HepG2 (cell line): Measurements from ENCODE around the gene TCF25. TPM values are rescaled to one million over a fixed set of nuclear protein-coding genes. Genes with fewer than 3 reads are reported as not detected.

ENCODE experiments used
- ADNP ChIP-seq: sonication (generic); formaldehyde crosslinking; IDR thresholded peaks from 2 replicates; pipeline ENCODE4 v1.4.0; 2020; ENCODE audit warnings: missing genetic modification reagents
- ARID4A ChIP-seq: sonication (generic); formaldehyde crosslinking; IDR thresholded peaks from 2 replicates; pipeline ENCODE4 v1.5.0; 2020; ENCODE audit warnings: mild to moderate bottlenecking, missing genetic modification reagents, borderline replicate concordance
- ATF6 ChIP-seq: sonication (generic); formaldehyde crosslinking; conservative IDR thresholded peaks from 2 replicates; pipeline ENCODE4 v1.4.0; 2020; ENCODE audit warnings: missing genetic modification reagents
- DMAP1 ChIP-seq: IDR thresholded peaks from 2 replicates; pipeline ENCODE4 v1.6.1; 2016
- HNF1A ChIP-seq, 2 experiments: sonication (generic) in 1 of 2; formaldehyde crosslinking in 1 of 2; IDR thresholded peaks; 2 replicates each; pipeline versions ENCODE4 v1.4.0 to v1.6.1; 2016 to 2020; ENCODE audit warnings: borderline replicate concordance in 1 of 2, low read depth in 1 of 2, mild to moderate bottlenecking in 1 of 2, missing genetic modification reagents in 1 of 2
- HNRNPL ChIP-seq: fragments of 200-400 bp; formaldehyde crosslinking; IDR thresholded peaks from 2 replicates; pipeline ENCODE4 v1.6.1; 2017; ENCODE audit warnings: mild to moderate bottlenecking, low read depth, low read length
- ISL2 ChIP-seq: sonication (generic); formaldehyde crosslinking; IDR thresholded peaks from 2 replicates; pipeline ENCODE4 v1.5.0; 2020; ENCODE audit warnings: missing genetic modification reagents
- JUN ChIP-seq: sonication (generic); formaldehyde crosslinking; IDR thresholded peaks from 2 replicates; pipeline ENCODE4 v1.4.0; 2020; ENCODE audit warnings: mild to moderate bottlenecking, missing genetic modification reagents
- SRY ChIP-seq: sonication (generic); formaldehyde crosslinking; IDR thresholded peaks from 2 replicates; pipeline ENCODE4 v1.8.0; 2022; ENCODE audit warnings: mild to moderate bottlenecking, missing genetic modification reagents
- ZBTB42 ChIP-seq: sonication (generic); formaldehyde crosslinking; IDR thresholded peaks from 2 replicates; pipeline ENCODE4 v1.5.0; 2020; ENCODE audit warnings: mild to moderate bottlenecking, missing genetic modification reagents
- ZNF350 ChIP-seq: sonication (generic); formaldehyde crosslinking; IDR thresholded peaks from 2 replicates; pipeline ENCODE4 v1.4.0; 2020; ENCODE audit warnings: mild to moderate bottlenecking, low read depth, missing genetic modification reagents, borderline replicate concordance
- polyA plus RNA-seq, 8 experiments: library from polyadenylated mRNA; depleted of rRNA in 3 of 8; stranded (reverse) in 7 of 8; unstranded in 1 of 8; fragments of >200 nt; fragmentation: Illumina TruSeq in 4 of 8; extraction: Trizol in 4 of 8; gene quantifications; 2 replicates each; pipeline versions ENCODE4 v1.2.1 to v1.2.3, GENCODE V29; 2011 to 2016; ENCODE audit warnings: low read depth in 4 of 8, missing spikeins in 1 of 8, mixed read lengths in 1 of 8; ENCODE audit not compliant: insufficient read depth in 1 of 8
- total RNA-seq, 5 experiments: library from RNA; depleted of rRNA; stranded (reverse); fragments of >200 nt; fragmentation: Illumina TruSeq; extraction: Trizol; gene quantifications; 2 replicates each; pipeline ENCODE4 v1.2.3, GENCODE V29; 2016; ENCODE audit warnings: low read depth in 1 of 5
- TF ChIP-seq, protein P1 (sequence below): IDR thresholded peaks from 2 replicates; pipeline ENCODE4 v1.6.1; 2016; ENCODE audit warnings: low read depth, control low read depth
- TF ChIP-seq, protein P2 (sequence below): sonication (generic); formaldehyde crosslinking; IDR thresholded peaks from 2 replicates; pipeline ENCODE4 v1.4.0; 2020; ENCODE audit warnings: mild to moderate bottlenecking, missing genetic modification reagents

TCF25 gene
- total and polyA plus RNA-seq, 2 of the 13 experiments (the other 11 are each of a cell fraction or from before 2014, with no cell fraction given) = 138 to 206 TPM

DNA sequence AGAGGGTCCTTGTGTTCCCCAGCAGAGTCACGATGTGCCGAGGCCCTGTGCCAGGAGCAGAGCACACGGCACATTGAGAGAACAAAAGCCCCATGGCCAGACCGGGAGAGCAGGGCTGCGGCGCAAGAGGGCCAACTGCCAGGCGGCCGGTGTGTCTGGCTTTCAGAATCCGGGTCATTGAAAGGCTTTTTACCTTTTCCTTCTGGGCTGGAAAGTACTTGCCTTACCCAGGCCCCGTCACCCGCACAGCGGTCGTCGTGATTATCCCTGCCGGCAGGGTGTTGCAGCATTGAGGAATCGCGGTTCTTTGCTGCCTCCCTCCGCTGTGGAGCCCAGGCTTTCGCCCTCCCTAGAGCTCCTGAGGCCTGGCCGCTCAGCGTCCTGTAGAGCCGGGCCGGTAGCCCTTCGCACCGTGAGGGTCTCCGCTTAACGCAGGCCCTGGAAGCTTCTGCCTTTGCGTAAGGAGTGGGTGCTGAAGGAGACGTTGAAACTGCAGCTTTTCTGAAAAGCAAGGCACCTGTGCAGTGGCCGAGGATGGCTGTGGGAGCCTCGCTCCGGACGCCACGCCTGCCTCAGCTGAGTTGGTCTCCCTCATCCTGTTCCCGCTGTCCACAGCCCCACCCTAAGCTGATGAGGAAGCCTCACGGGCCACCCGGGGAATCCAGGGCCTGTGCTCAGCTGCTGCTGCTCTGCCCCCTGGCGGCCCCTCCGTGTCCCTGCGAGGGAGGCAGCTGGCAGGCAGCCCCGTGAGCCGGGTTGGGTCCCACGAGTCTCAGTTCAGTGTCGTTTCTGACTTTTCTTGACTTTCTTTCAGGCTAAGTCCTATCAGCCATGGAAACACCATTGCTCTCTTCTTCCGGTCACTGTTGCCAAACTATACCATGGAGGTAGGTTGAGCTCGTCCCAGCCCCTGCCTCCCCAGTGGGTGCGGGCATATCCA is 36.7 kb downstream of the TCF25 start (continued):
- no peak for TF ChIP-seq HNF1A (IDR thresholded peaks at IDR 0.05; ENCODE audit: low read depth)
- 0 out of 2 replicates have a peak, but pooled peaks have one; percentile 28 for TF ChIP-seq HNF1A (CRISPR knock-in tag; IDR thresholded peaks at IDR 0.05; ENCODE audit: borderline replicate concordance)
- TF ChIP-seq ZBTB42 (CRISPR knock-in tag) = no peak
- TF ChIP-seq, protein P1, sequence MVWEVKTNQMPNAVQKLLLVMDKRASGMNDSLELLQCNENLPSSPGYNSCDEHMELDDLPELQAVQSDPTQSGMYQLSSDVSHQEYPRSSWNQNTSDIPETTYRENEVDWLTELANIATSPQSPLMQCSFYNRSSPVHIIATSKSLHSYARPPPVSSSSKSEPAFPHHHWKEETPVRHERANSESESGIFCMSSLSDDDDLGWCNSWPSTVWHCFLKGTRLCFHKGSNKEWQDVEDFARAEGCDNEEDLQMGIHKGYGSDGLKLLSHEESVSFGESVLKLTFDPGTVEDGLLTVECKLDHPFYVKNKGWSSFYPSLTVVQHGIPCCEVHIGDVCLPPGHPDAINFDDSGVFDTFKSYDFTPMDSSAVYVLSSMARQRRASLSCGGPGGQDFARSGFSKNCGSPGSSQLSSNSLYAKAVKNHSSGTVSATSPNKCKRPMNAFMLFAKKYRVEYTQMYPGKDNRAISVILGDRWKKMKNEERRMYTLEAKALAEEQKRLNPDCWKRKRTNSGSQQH (CRISPR knock-in tag) = no peak
- TF ChIP-seq, protein P2, sequence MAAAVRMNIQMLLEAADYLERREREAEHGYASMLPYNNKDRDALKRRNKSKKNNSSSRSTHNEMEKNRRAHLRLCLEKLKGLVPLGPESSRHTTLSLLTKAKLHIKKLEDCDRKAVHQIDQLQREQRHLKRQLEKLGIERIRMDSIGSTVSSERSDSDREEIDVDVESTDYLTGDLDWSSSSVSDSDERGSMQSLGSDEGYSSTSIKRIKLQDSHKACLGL (CRISPR knock-in tag) = peak; percentile 45; the same call in 1 of the 2 replicates
- TF ChIP-seq DMAP1 (CRISPR knock-in tag) = no peak
- no peak for TF ChIP-seq ADNP
- peak; percentile 61; the same call in 1 of the 2 replicates for TF ChIP-seq ARID4A (CRISPR knock-in tag)
- peak; percentile 54; the same call in 1 of the 2 replicates for TF ChIP-seq ZNF350 (CRISPR knock-in tag)
- 0 out of 2 replicates have a peak, but pooled peaks have one; percentile 29 for TF ChIP-seq ISL2
- peak; percentile 38; the same call in 1 of the 2 replicates for TF ChIP-seq HNRNPL
- TF ChIP-seq JUN (CRISPR knock-in tag) = no peak
- TF ChIP-seq ATF6 = no peak
- peak; percentile 22; the same call in 1 of the 2 replicates for TF ChIP-seq SRY (CRISPR knock-in tag)
